B cell (primary cell): ENCODE data around the gene SPAAR. TPM values are rescaled to one million over a fixed set of nuclear protein-coding genes. Genes with fewer than 3 reads are reported as not detected.

Source experiments
- ATAC-seq: fragments of 200-7000 bp; cut with Tn5 transposase; one replicate; pipeline ENCODE4 v1.10.0; 2021; ENCODE audit warnings: low read depth, mild to moderate bottlenecking, moderate number of reproducible peaks, moderate library complexity
- CTCF ChIA-PET: fragments of 350-600 bp; sonication (Branson Sonifier 250); formaldehyde crosslinking; loops from one replicate; lab custom pipeline; 2021; ENCODE audit warnings: antibody characterized with exemption, inconsistent platforms; lab: Charles Lee
- POLR2A ChIA-PET: fragments of 350-600 bp; sonication (Branson Sonifier 250); formaldehyde crosslinking; loops from one replicate; lab custom pipeline; 2021; ENCODE audit warnings: antibody characterized with exemption; lab: Charles Lee
- DNase-seq: peaks from one replicate; pipeline ENCODE4 v3.0.0; 2013
- H2AFZ ChIP-seq: 2 replicates; pipeline ENCODE4 v1.6.1; 2012; ENCODE audit warnings: mild to moderate bottlenecking, low read depth, low read length; ENCODE audit not compliant: insufficient read depth, poor library complexity, severe bottlenecking
- H3K27ac ChIP-seq, 2 donors: 1 replicate in 1 of 2; 2 replicates in 1 of 2; pipeline ENCODE4 v1.5.1; 2012 to 2013; ENCODE audit warnings: low read length in 2 of 2, mild to moderate bottlenecking in 2 of 2, moderate library complexity in 1 of 2
- H3K27me3 ChIP-seq, 4 experiments: fragments of 200-600 bp in 1 of 4; sonication (generic) in 1 of 4; replicated peaks in 1 of 4; 1 replicate in 2 of 4; 2 replicates in 2 of 4; pipeline versions ENCODE4 v1.6.1 to v1.7.0; 2013 to 2016; ENCODE audit warnings: low read length in 3 of 4, mild to moderate bottlenecking in 2 of 4, mixed read lengths in 1 of 4, moderate library complexity in 1 of 4; ENCODE audit not compliant: insufficient read depth in 4 of 4, control insufficient read depth in 3 of 4; ENCODE audit errors: control extremely low read depth in 1 of 4
- H3K36me3 ChIP-seq, 2 experiments: replicated peaks in 1 of 2; 1 replicate in 1 of 2; 2 replicates in 1 of 2; pipeline versions ENCODE4 v1.6.1 to v1.7.1; 2013; ENCODE audit warnings: low read length in 1 of 2; ENCODE audit not compliant: insufficient read depth in 2 of 2, control insufficient read depth in 1 of 2; ENCODE audit errors: control extremely low read depth in 1 of 2, extremely low read depth in 1 of 2
- H3K4me1 ChIP-seq, 2 donors: fragments of 200-600 bp in 1 of 2; sonication (generic) in 1 of 2; 1 replicate in 1 of 2; 2 replicates in 1 of 2; pipeline versions ENCODE4 v1.5.1 to v1.6.1; 2013 to 2017; ENCODE audit warnings: low read length in 2 of 2; ENCODE audit not compliant: control insufficient read depth in 2 of 2, insufficient read depth in 2 of 2
- H3K4me2 ChIP-seq: replicated peaks from 2 replicates; pipeline ENCODE3; 2012; ENCODE audit warnings: mild to moderate bottlenecking, low read depth, low read length; ENCODE audit not compliant: poor library complexity, severe bottlenecking
- H3K4me3 ChIP-seq, 5 experiments: fragments of 200-600 bp in 1 of 5; sonication (generic) in 1 of 5; 1 replicate in 3 of 5; 2 replicates in 2 of 5; pipeline versions ENCODE4 v1.5.1 to v1.7.0; 2011 to 2016; ENCODE audit warnings: low read length in 4 of 5, mild to moderate bottlenecking in 4 of 5, low read depth in 2 of 5, control low read depth in 1 of 5, moderate library complexity in 1 of 5; ENCODE audit not compliant: insufficient read depth in 1 of 5; ENCODE audit errors: control extremely low read depth in 1 of 5, extremely low read depth in 1 of 5
- H3K79me2 ChIP-seq: fragments of 200-600 bp; sonication (generic); one replicate; pipeline ENCODE4 v1.6.0; 2016; ENCODE audit warnings: low read length; ENCODE audit not compliant: control insufficient read depth, insufficient read depth
- H3K9ac ChIP-seq: fragments of 200-600 bp; sonication (generic); 2 replicates; pipeline ENCODE4 v1.6.1; 2017; ENCODE audit warnings: mild to moderate bottlenecking, low read length, moderate library complexity
- H3K9me3 ChIP-seq, 3 donors: one replicate each; pipeline versions ENCODE4 v1.6.1 to v1.7.1; 2013; ENCODE audit warnings: low read length in 2 of 3; ENCODE audit not compliant: control insufficient read depth in 2 of 3, insufficient read depth in 1 of 3; ENCODE audit errors: control extremely low read depth in 1 of 3
- H4K20me1 ChIP-seq: 2 replicates; pipeline ENCODE4 v1.6.0; 2012; ENCODE audit warnings: mild to moderate bottlenecking, low read length; ENCODE audit not compliant: insufficient read depth, control insufficient read depth, poor library complexity, severe bottlenecking
- H3K27ac Mint-ChIP-seq: one replicate; pipeline ENCODE4 v1.8.0; 2021; ENCODE audit warnings: mixed read lengths
- H3K27me3 Mint-ChIP-seq: one replicate; pipeline ENCODE4 v1.8.0; 2021; ENCODE audit warnings: mixed read lengths
- H3K4me1 Mint-ChIP-seq: one replicate; pipeline ENCODE4 v1.8.0; 2021; ENCODE audit warnings: mixed read lengths
- H3K4me3 Mint-ChIP-seq: one replicate; pipeline ENCODE4 v1.8.0; 2021; ENCODE audit warnings: mixed read lengths
- H3K9me3 Mint-ChIP-seq: one replicate; pipeline ENCODE4 v1.8.0; 2022; ENCODE audit warnings: mixed read lengths; ENCODE audit not compliant: insufficient read depth
- CTCF ChIP-seq: fragments of 200-600 bp; IDR thresholded peaks from one replicate; pipeline ENCODE4 v1.8.0; 2022; ENCODE audit warnings: antibody characterized with exemption, mild to moderate bottlenecking
- EZH2 ChIP-seq: IDR thresholded peaks from 2 replicates; pipeline ENCODE4 v1.6.1; 2012; ENCODE audit warnings: borderline replicate concordance, low read depth, mild to moderate bottlenecking, moderate library complexity, low read length; ENCODE audit not compliant: insufficient read depth, poor library complexity, severe bottlenecking
- WGBS: methylation state at CpG from one replicate; pipeline ENCODE4 v1.1.5; 2013; ENCODE audit warnings: missing lambda C conversion rate; ENCODE audit not compliant: insufficient coverage; 5-methylcytosine and 5-hydroxymethylcytosine counted together
- intact Hi-C: fragments of 100-400 bp; cut with micrococcal nuclease; formaldehyde crosslinking; loops from one replicate; pipeline ENCODE4 v1.10.0; 2022
- polyA plus RNA-seq: library from polyadenylated mRNA; depleted of rRNA; stranded (reverse); fragments of >200 nt; gene quantifications from 2 replicates; pipeline ENCODE4 v1.2.3, GENCODE V29; 2012
- total RNA-seq, 2 donors: library from RNA; stranded (reverse); fragments of 120-200 nt in 1 of 2; gene quantifications; 1 replicate in 1 of 2; 2 replicates in 1 of 2; pipeline versions ENCODE4 v1.2.3 to v1.2.4, GENCODE V29; 2013 to 2022

The SPAAR gene
- total and polyA plus RNA-seq, 2 donors (not counting 1 experiment from before 2014, with no cell fraction given), result not detected

GRCh38 chr9:35944173-35944572, 34.9 kb downstream of the SPAAR start:
- Mint-ChIP-seq H3K4me3 (no peak overlapping the region), H3K27ac (no peak overlapping the region), H3K4me1 (no peaks in the 10 kb centered on the region), H3K9me3 (no peaks in the 10 kb centered on the region), H3K27me3 (peaks cover 29% of the 10 kb centered on the region)
- Histone ChIP-seq H3K9me3 (no peaks in the 10 kb centered on the region), H3K9ac (no peak overlapping the region), H3K4me2 (no peak overlapping the region), H3K79me2 (no peaks in the 10 kb centered on the region), H3K27ac (no peak overlapping the region), H2AFZ (no peak overlapping the region), H3K27me3 (peaks cover 0 to 22% (median 12%) of the 10 kb centered on the region in 4 experiments), H4K20me1 (no peaks in the 10 kb centered on the region), H3K36me3 (no peaks in the 10 kb centered on the region), H3K4me1 (peaks cover 3 to 4% of the 10 kb centered on the region in 2 donors), H3K4me3 (no peak overlapping the region)
- intact Hi-C loops, result no loop called here
- no peak for DNase-seq
- ChIA-PET POLR2A (no interaction called here), CTCF (interaction anchor here (0.8 to 3.4 kb wide), 6 partner anchors 9 to 151 kb away, joined by 3 to 21 read pairs (median 4); no protein-coding TSS in a partner anchor)
- no peak for ATAC-seq
- 91% methylated on average over 3 of the region's 3 CpGs for whole genome bisulfite sequencing
- TF ChIP-seq CTCF, result no peak
- no peak for TF ChIP-seq EZH2

GRCh38 chr9:35944841-35945240, 35.6 kb downstream of the SPAAR start:
- ATAC-seq (no peak), DNase-seq (no peak)
- TF ChIP-seq EZH2, result no peak
- no peak for TF ChIP-seq CTCF
- Mint-ChIP-seq H3K9me3 (no peaks in the 10 kb centered on the region), H3K27ac (no peak overlapping the region), H3K4me1 (no peaks in the 10 kb centered on the region), H3K27me3 (peaks cover 32% of the 10 kb centered on the region), H3K4me3 (no peak overlapping the region)
- ChIA-PET CTCF (interaction anchor here (0.6 to 3.4 kb wide), 13 partner anchors 8 to 154 kb away, joined by 3 to 21 read pairs (median 4); partner anchors contain the start of gene TMEM8B), POLR2A (no interaction called here)
- peaks cover 3 to 4% of the 10 kb centered on the region in 2 donors for H3K4me1 ChIP-seq
- no peaks in the 10 kb centered on the region for H3K79me2 ChIP-seq
- H3K9me3 ChIP-seq, result no peaks in the 10 kb centered on the region
- intact Hi-C loops, result loop anchor here (1.0 kb wide), 1 partner anchor 42 kb away; no protein-coding TSS in a partner anchor
- no peak overlapping the region for H3K4me2 ChIP-seq
- H2AFZ ChIP-seq, result no peak overlapping the region
- no peaks in the 10 kb centered on the region for H3K36me3 ChIP-seq
- H3K27me3 ChIP-seq, result peaks cover 0 to 20% (median 14%) of the 10 kb centered on the region in 4 experiments
- H3K4me3 ChIP-seq, result no peak overlapping the region
- no peak overlapping the region for H3K27ac ChIP-seq
- H4K20me1 ChIP-seq, result no peaks in the 10 kb centered on the region
- WGBS, result no CpG with 5 or more reads among the region's 3 CpGs
- H3K9ac ChIP-seq, result no peak overlapping the region
